HG03521 (cell line): ENCODE results near the gene POU5F1.
"Not testable (repeated sequence)": the region's sequence is repeated elsewhere in the genome, so short reads cannot be mapped to it uniquely, and the experiment has no call there.

Source experiments
- ATAC-seq: cut with Tn5 transposase; IDR thresholded peaks from one replicate; pipeline ENCODE4 v1.9.1; 2021; ENCODE audit warnings: mild to moderate bottlenecking, moderate library complexity; ENCODE audit not compliant: unreplicated experiment

Gene POU5F1

DNA sequence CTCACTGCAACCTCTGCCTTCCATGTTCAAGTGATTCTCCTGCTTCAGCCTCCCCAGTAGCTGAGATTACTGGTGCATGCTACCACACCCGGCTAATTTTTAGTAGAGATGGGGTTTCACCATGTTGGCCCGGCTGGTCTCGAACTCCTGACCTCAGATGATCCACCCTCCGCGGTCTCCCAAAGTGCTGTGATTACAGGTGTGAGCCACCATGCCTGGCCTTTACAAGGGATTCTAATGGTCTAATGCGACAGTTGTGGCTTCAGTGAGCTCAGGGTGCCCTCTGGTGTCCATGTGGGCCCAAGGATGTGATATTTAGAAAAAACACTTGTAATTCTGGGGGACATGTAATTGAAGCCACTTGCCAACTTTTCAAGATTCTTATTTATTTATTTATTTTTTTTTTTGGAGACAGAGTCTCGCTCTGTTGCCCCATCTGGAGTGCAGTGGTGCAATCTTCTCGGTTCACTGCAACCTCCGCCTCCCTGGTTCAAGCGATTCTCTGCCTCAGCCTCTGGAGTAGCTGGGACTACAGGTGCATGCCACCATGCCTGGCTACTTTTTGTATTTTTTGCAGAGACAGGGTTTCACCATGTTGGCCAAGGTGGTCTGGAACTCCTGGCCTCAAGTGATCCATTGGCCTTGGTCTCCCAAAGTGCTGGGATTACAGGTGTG lies 22.1 kb upstream of the POU5F1 start:
- not testable (repeated sequence) for ATAC-seq

- ATAC-seq = no peak
Observed at GRCh38 chr6:31190488-31190887, 20.0 kb upstream of the POU5F1 start.

GRCh38 chr6:31189223-31189622 lies 18.7 kb upstream of the POU5F1 start:
- ATAC-seq = not testable (repeated sequence)

DNA sequence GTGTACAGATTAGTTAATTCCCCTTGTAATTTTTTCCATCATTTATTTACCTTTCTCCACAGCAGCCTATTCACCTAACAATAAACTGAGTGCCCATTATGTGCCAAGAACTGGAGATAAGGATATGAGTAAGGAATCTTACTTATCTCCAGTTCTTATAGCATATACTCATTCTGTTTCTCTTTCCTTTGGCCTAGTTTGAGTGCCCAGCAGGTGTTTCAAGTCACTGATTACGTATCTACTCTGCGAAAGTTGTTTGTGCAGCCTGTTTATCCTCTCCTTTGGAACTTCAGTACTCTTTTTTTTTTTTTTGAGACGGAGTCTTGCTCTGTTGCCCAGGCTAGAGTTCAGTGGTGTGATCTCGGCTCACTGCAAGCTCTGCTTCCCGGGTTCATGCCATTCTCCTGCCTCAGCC lies 17.3 kb upstream of the POU5F1 start:
- no peak for ATAC-seq

GRCh38 chr6:31186052-31186734 lies 15.7 kb upstream of the POU5F1 start:
- no peak for ATAC-seq

GRCh38 chr6:31185695-31186051 lies 15.2 kb upstream of the POU5F1 start:
- ATAC-seq = not testable (repeated sequence)

GRCh38 chr6:31183859-31184258 lies 13.4 kb upstream of the POU5F1 start:
- not testable (repeated sequence) for ATAC-seq

- not testable (repeated sequence) for ATAC-seq
Observed at GRCh38 chr6:31183287-31183686, 12.8 kb upstream of the POU5F1 start.

- no peak for ATAC-seq
Observed at GRCh38 chr6:31180500-31180899, 10.0 kb upstream of the POU5F1 start.

GRCh38 chr6:31179896-31180295 lies 9.4 kb upstream of the POU5F1 start:
- ATAC-seq = no peak

DNA sequence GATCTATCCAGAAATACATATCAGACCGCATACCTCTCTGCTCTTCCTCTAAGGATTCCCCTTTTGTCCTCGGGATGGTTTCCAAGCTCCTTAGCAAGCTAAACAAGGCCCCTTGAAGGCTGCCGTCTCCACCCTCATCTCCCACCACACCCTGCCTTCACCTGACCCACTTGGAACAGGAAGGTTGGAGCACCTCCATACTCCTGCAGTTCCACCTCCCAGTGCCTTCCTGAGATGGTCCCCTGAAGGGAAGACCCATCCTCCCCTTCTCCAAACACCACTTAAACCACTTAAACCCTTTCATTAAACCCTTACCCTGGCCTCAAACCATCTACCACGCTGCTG lies 8.5 kb upstream of the POU5F1 start:
- ATAC-seq = no peak

DNA sequence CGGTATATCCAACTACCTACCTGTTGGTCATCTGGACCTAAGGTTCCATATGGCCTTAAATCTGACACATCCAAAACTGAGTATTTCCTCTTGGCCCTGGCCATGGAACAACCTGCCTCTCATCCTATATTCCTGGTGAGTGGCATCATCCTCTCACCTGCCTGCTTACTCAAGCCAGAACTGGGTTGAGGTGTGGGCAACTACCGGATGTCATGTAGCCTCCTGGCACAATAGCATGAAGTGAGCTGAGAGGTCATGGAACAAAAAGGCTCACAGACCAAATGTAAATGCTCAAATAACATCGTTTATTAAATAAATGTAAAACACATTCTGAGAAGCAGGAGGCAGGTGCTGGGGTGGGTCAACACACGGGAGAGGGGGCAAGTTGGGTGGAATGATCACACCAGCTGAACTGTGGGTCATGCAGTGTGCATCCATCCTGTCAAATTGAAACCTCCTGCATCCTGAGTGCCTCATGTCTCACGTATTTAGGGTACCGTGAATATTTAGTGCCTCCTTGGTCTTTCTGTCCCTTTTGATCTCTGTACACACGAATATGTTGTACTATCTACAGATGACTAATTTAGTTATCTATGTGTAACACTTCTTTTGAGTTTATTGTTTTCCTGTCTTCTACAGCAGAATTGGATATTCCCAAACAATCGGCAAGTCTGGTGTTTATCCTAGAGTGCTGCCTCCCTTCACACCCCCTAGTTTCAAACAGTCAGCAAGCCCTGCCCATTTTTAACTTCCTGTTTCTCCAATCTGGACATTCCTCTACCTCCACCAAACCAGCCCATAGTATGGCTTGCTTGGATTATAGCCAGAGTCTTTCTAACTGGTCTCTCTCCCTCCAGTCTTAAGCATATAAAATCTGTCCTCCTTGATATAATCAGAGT lies 7.9 kb upstream of the POU5F1 start:
- ATAC-seq = no peak

DNA sequence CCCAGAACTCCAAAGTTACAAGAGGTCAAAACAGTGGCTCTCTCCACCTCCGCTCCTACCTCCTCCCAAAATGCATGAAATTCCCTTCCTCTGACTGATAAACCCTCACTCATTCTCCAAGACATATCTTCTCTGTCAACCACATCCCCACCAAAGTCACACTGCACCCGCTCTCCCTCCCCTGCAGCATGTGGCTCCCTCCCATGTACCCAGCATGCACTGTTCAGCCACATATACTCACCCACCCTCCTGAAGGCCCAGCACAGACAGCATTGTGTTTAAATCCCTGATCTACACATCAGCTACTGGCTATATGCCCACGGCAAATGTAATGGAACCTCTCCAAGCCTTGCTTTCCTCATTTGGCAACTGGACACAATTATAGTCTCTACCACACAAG lies 5.5 kb upstream of the POU5F1 start:
- no peak for ATAC-seq

GRCh38 chr6:31174378-31174777 lies 3.9 kb upstream of the POU5F1 start:
- ATAC-seq = no peak

GRCh38 chr6:31173406-31173805 lies 2.9 kb upstream of the POU5F1 start:
- ATAC-seq = no peak

GRCh38 chr6:31172973-31173384 lies 2.5 kb upstream of the POU5F1 start:
- ATAC-seq = no peak

DNA sequence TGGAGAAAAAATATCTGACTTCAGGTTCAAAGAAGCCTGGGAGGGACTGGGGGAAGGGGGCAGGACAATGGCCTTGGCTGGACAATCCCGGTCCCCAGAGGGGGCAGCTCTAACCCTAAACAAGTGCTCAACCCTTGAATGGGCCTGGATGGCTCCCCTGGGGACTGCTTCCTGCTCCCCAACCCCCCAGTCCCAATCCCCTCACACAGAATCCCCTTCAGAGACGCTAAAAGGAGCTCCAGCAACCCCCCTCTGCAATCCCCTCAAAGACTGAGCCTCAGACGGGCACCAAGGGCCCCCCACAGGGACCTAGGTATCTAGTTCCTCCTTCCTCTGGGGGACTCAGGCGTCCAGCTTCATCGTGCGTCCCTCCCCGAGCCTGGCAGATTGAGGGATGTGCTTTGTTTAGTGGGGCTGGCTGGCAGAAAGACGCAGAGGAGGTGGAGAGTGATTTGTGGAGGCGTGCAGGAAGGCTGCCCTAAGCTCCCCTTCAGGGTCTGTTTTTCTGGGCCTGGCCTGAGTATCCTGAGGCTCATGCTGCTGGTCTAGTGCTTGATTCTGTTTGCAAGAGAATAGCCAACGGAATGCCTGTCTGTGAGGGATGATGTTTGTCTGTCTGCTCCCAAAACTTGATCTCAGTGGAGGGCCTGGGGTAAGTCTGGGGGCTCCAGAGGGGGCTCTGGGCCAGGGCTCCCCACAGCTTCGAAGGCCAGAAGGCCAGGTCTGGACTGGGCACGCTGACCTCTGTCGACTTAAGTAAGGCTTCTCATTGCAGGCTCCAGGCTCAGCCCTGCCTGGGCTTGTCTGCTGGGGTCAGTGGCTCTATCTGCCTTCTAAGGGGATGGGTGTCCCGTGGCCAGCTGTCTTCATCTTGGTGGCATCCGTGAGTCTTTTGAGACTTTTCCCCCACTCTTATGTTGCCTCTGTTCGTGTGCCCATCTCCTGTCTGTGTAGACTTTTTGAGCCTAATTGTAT lies 1.7 kb upstream of the POU5F1 start:
- ATAC-seq = no peak

- no peak for ATAC-seq
Observed at GRCh38 chr6:31170987-31171671, 647 bp upstream of the POU5F1 start.

GRCh38 chr6:31169858-31170599 lies 453 bp downstream of the POU5F1 start:
- ATAC-seq = not testable (repeated sequence)
